ENCODE data around the gene EEF1AKMT2. TPM values are rescaled to one million over a fixed set of nuclear protein-coding genes. Genes with fewer than 3 reads are reported as not detected.

EEF1AKMT2 gene
- total and polyA plus RNA-seq, 2 donors from 2014 or later: 18.0 to 20.5 TPM

- peaks cover 8 to 24% (median 22%) of the 10 kb centered on the region in 3 donors for H3K36me3 ChIP-seq (ENCODE audit: control insufficient read depth in 2 of 3, insufficient read depth in 3 of 3, low read length in 3 of 3)
- no peak for FAIRE-seq
Observed at GRCh38 chr10:124830445-124830844, 38.8 kb upstream of the EEF1AKMT2 start.

GRCh38 chr10:124829447-124830115 is 37.9 kb upstream of the EEF1AKMT2 start:
- H3K36me3 ChIP-seq (ENCODE audit: control insufficient read depth in 2 of 3, insufficient read depth in 3 of 3, low read length in 3 of 3): peaks cover 8 to 24% (median 17%) of the 10 kb centered on the region in 3 donors
- FAIRE-seq (no peak), DNase-seq (no peak)
- no peak for TF ChIP-seq CTCF (IDR thresholded peaks at IDR 0.05; ENCODE audit: borderline replicate concordance, extremely low read depth, insufficient read depth)
- intact Hi-C loops (cut with DNase I): no loop called here
- H3K9ac ChIP-seq (ENCODE audit: low read length in 3 of 3): no peak overlapping the region
- H3K9me3 ChIP-seq (ENCODE audit: control insufficient read depth in 2 of 3, insufficient read depth in 1 of 3, low read length in 3 of 3): no peaks in the 10 kb centered on the region
- H3K4me3 ChIP-seq (ENCODE audit: low read length in 3 of 3): no peak overlapping the region
- no peak overlapping the region for H3K27ac ChIP-seq (ENCODE audit: low read depth in 2 of 2, low read length in 2 of 2)
- H3K4me1 ChIP-seq (ENCODE audit: control insufficient read depth in 2 of 3, insufficient read depth in 2 of 3, low read depth in 1 of 3, low read length in 3 of 3): no peaks in the 10 kb centered on the region
- no peaks in the 10 kb centered on the region for H3K27me3 ChIP-seq (ENCODE audit: control insufficient read depth, insufficient read depth, low read length)

More at GRCh38 chr10:124830445-124830844, 38.8 kb upstream of the EEF1AKMT2 start:
- no peak for TF ChIP-seq CTCF (IDR thresholded peaks at IDR 0.05; ENCODE audit: borderline replicate concordance, extremely low read depth, insufficient read depth)
- intact Hi-C loops (cut with DNase I): no loop called here
- H3K9ac ChIP-seq (ENCODE audit: low read length in 3 of 3): no peak overlapping the region
- H3K9me3 ChIP-seq (ENCODE audit: control insufficient read depth in 2 of 3, insufficient read depth in 1 of 3, low read length in 3 of 3): no peaks in the 10 kb centered on the region
- no peak overlapping the region for H3K27ac ChIP-seq (ENCODE audit: low read depth in 2 of 2, low read length in 2 of 2)
- H3K4me1 ChIP-seq (ENCODE audit: control insufficient read depth in 2 of 3, insufficient read depth in 2 of 3, low read depth in 1 of 3, low read length in 3 of 3): no peaks in the 10 kb centered on the region
- no peak overlapping the region for H3K4me3 ChIP-seq (ENCODE audit: low read length in 3 of 3)
- H3K27me3 ChIP-seq (ENCODE audit: control insufficient read depth, insufficient read depth, low read length): no peaks in the 10 kb centered on the region
- DNase-seq: no peak

- Histone ChIP-seq H3K4me3 (ENCODE audit: low read length in 3 of 3) (no peak overlapping the region), H3K27ac (ENCODE audit: low read depth in 2 of 2, low read length in 2 of 2) (no peak overlapping the region), H3K9ac (ENCODE audit: low read length in 3 of 3) (no peak overlapping the region), H3K27me3 (ENCODE audit: control insufficient read depth, insufficient read depth, low read length) (no peaks in the 10 kb centered on the region), H3K36me3 (ENCODE audit: control insufficient read depth in 2 of 3, insufficient read depth in 3 of 3, low read length in 3 of 3) (peaks cover 8 to 20% (median 11%) of the 10 kb centered on the region in 3 donors), H3K9me3 (ENCODE audit: control insufficient read depth in 2 of 3, insufficient read depth in 1 of 3, low read length in 3 of 3) (no peaks in the 10 kb centered on the region), H3K4me1 (ENCODE audit: control insufficient read depth in 2 of 3, insufficient read depth in 2 of 3, low read depth in 1 of 3, low read length in 3 of 3) (no peaks in the 10 kb centered on the region)
- TF ChIP-seq CTCF (IDR thresholded peaks at IDR 0.05; ENCODE audit: borderline replicate concordance, extremely low read depth, insufficient read depth): peak; percentile 44
- intact Hi-C loops (cut with DNase I): no loop called here
- FAIRE-seq (peak; percentile 74), DNase-seq (peak in 1 of 5 donors; percentile 21)
Observed at GRCh38 chr10:124827474-124827873, 35.8 kb upstream of the EEF1AKMT2 start.

All from kidney (tissue), 14 donors.